Activated CD4-positive, alpha-beta T cell treated with anti-CD3 and anti-CD28 coated beads, Interleukin-2, Interleukin-6, amounts not matched to agents 100 ng/mL and 50 ng/mL, durations not matched to agents 16 hours and 8 hours (primary cell): ENCODE measurements around the gene WFDC13.
"Not testable (repeated sequence)": the region's sequence is repeated elsewhere in the genome, so short reads cannot be mapped to it uniquely, and the experiment has no call there.

Experiments used
- DNase-seq: peaks from one replicate; pipeline ENCODE4 v3.0.0-alpha.2; 2020

Gene WFDC13

DNA sequence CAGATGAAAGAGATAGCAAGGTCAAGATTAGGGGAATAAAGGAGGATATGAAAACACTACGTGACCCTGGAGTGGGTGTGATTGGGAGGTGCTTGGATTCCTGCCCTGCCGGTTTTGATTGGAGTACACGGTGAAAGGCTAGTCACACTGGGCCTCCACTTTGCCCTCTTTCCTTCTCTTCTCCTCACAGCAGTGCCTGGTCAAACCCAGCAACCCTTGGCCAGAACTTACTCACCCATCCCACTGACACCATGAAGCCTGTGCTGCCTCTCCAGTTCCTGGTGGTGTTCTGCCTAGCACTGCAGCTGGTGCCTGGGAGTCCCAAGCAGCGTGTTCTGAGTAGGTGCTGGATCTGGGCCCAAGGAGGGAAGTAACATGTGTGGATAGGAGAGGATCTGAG is at the start of gene WFDC13:
TSS of gene WFDC13 (plus strand) at position 166 of the 400 bp plus-strand sequence. CDS start at position 252, 86 bp downstream.
- no peak for DNase-seq

GRCh38 chr20:45657038-45657437 is 44.8 kb upstream of the WFDC13 start:
- not testable (repeated sequence) for DNase-seq

DNA sequence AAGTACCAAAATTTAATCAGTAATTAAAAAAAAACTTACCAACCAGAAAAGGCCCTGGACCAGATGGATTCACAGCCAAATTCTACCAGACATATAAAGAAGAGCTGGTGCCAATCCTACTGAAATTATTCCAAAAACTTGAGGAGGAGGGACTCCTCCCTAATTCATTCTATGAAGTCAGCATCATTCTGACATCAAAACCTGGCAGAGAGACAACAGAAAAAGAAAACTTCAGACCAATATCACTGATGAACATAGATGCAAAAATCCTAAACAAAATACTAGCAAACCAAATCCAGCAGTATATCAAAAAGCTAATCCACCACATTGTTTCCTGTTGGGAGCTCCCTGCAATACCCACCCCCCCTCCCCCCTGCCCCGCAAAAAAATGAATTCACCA is 31.7 kb upstream of the WFDC13 start, which contains the start of gene WFDC11:
TSS of gene WFDC11 (minus strand) at position 101 of the 400 bp plus-strand sequence. CDS start 19,639 bp downstream, outside the sequence.
- DNase-seq: no peak

GRCh38 chr20:45672765-45673164 is 29.1 kb upstream of the WFDC13 start:
- DNase-seq: no peak

DNA sequence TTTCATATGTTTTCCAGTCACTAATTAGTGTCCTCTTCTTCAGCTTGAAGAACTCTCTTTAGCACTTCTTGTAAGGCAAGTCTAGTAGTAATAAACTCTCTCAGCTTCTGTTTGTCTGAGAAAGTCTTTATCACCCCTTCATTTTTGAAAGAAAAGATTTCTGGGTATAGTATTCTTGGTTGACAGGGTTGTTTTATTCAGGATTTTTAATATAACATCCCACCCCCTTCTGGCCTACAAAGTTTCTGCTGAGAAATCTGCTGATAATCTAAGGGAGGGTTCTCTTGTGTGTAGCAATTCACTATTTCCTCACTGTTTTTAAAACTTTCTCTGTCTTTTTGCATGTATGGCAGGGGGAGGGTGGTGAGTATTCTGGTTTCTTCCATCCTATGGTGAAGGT is 22.2 kb upstream of the WFDC13 start:
- DNase-seq: no peak

DNA sequence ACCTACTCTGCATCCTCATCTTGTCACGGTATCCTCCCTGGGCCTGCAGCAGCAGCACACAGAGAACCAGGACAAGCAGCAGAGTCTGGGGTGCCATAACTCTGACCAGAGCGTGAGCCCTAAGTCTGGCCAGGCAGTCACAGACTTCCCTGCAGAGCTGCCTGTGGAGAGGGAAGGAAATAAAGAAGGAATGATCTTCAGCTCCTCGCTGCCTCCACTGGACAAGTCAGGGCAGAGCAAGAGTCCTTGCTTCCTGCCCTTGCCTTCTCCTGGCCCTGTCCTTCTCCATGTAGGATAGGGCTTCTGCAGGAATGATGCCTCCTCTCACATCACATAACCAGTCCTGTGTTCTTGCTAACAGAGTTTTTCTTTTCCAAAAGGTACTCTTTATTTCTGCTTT is 15.9 kb upstream of the WFDC13 start:
- no peak for DNase-seq

GRCh38 chr20:45693346-45693745 is 8.5 kb upstream of the WFDC13 start:
- DNase-seq: not testable (repeated sequence)

GRCh38 chr20:45695496-45695895 is 6.3 kb upstream of the WFDC13 start:
- DNase-seq: no peak

GRCh38 chr20:45701104-45701503 is 734 bp upstream of the WFDC13 start:
- DNase-seq: no peak

- DNase-seq: no peak
These were observed 3.3 kb downstream of the WFDC13 start, which contains the start of gene WFDC10B for GRCh38 chr20:45704969-45705637. Gene WFDC10B, minus strand, starts transcription at chr20:45705019. Its CDS starts 19,027 bp downstream, at chr20:45685992.

- DNase-seq: not testable (repeated sequence)
These were observed 14.4 kb downstream of the WFDC13 start for GRCh38 chr20:45716141-45716688.

DNA sequence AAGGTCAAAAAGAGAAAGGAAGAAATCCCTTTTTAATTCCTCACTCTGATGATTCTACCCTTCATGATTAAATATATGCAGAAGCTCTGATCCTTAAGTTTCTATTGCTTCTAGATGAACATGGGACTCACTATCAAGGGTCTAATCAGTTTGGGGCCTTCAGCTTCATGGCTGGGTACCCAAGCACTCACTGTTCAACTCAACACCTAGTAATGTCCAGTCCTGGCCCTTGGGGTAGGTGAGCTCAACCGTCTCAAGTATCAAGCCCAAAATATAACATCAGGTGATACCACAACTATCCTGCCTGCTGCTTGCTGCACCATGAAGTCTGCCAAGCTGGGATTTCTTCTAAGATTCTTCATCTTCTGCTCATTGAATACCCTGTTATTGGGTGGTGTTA is 20.2 kb downstream of the WFDC13 start, which contains the start of gene SPINT4:
TSS of gene SPINT4 (plus strand) at position 301 of the 400 bp plus-strand sequence. CDS start at position 322, 21 bp downstream.
- DNase-seq: no peak

DNA sequence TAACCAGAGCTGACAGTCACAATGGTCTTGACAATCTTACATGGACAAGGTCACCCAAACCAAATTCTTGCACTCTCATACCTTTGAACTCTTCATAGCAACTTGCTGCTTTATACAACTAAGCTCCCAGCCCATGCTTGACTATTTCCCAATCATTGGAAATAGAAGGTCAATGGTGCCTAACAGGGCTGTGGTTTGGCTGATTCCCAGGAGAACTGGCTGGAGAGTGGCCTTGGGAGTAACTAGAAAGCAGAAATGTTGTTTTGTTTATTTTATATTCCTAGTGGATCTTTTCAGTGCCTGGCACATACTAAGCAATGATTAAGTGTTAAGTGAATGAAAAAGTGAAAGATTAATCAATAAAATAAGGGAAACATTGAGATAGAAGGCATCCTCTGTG is 23.3 kb downstream of the WFDC13 start:
- no peak for DNase-seq

- DNase-seq: peak; percentile 67
These were observed 25.2 kb downstream of the WFDC13 start for GRCh38 chr20:45727044-45727443.

DNA sequence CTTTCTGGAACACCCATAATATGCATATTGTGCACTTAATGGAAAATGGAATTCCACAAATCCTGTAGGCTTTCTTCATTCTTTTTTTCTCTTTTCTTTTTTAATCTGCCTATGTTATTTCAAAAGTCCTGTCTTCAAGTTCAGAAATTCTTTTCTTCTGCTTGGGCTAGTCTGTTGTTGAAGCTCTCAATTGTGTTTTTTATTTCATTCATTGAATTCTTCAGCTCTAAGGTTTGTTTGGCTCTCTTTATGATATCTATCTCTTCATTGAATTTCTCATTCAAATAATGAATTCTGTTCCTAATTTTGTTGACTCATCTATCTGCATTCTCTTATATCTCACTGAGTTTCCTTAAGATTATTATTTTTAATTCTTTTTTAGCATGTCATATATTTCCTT is 30.4 kb downstream of the WFDC13 start:
- no peak for DNase-seq

- no peak for DNase-seq
These were observed 33.7 kb downstream of the WFDC13 start for GRCh38 chr20:45735552-45735951.

GRCh38 chr20:45735988-45736387 is 34.1 kb downstream of the WFDC13 start:
- no peak for DNase-seq

DNA sequence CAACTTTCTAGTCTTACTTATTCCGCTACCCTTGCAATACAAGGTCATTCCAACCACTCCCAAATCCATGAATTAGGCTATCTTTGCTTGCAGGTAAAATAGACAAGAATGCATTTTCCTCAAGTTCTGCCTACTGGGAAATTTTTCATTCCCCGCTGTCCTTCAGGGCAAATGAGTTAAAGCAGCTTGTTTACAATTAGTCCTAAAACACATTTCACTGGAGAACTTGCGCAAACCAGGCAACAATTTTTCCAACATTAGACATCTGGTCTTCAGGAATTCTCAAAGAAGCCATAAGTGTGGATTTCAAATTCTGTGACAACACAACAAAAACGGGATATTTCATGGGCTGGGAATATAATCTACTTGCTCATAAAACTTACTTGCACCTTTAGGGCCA is 40.8 kb downstream of the WFDC13 start:
- DNase-seq: no peak

DNA sequence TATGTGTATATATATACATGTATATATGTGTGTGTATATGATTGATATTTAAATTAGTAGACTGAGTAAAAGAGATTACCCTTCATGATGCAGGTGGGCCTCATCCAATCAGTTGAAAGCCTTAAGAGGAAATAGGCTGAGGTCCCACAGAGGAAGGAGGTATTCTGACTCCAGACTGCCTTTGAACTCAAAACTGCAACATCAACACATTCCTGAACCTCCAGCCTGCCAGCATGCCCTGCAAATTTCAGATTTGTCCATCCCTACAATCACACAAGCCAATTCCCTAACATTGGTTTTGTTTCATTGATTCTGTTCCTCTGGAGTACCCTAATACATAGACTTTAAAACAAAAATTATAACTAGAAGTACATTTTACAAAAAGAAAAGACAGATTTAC is 43.2 kb downstream of the WFDC13 start:
- DNase-seq: no peak

DNA sequence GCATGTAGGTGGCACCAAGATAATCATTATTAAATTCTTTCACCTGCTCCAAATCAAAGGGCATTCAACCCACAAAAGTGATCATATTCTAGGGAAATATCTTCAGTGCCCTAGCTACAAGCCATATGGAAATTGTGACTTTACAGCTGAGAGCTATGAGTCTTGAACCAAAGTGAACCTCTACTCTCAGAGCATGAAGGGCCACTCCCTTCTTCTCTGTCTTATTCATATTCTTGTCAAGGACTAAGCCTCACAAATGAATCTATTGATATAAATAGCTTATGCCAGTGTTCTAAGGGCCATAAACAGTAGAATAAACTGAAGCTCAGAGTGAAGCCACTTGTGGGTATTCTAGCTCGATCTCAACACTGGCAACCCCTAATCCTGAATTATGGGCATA is 49.9 kb downstream of the WFDC13 start:
- no peak for DNase-seq

GRCh38 chr20:45752746-45753145 is 50.9 kb downstream of the WFDC13 start:
- DNase-seq: peak; percentile 53

DNA sequence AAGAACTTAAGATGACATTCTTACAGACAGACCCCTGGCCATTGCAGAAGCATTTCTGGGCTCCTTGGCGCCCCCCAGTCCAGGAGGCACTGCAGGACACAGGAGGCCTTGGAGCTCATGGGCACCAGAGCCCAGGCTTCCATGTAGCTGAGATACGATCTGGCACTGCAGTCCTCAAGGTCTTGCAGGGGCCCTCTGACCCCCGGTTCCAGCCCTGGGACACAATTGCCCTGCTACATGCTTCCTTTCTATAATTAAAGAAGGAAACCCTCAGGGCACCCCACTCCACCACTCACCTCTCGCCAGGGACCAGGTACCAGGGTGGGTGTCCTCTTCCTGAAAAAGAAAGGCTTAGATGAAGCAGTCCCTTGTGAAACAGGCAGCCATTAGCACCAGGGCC is 56.3 kb downstream of the WFDC13 start:
- no peak for DNase-seq
